Right lobe of liver (tissue), 4 donors: ENCODE data around the gene SLC27A2.

Source experiments
- CTCF ChIP-seq, 4 donors: fragments of 200-600 bp in 3 of 4; fragments of 450-650 bp in 1 of 4; IDR thresholded peaks; one replicate each; pipeline versions ENCODE4 v1.5.1 to v1.8.0; 2016 to 2022; ENCODE audit warnings: antibody characterized with exemption in 4 of 4, mild to moderate bottlenecking in 2 of 4
- POLR2A ChIP-seq: fragments of 450-650 bp; IDR thresholded peaks from one replicate; pipeline ENCODE4 v1.6.1; 2017; ENCODE audit warnings: antibody characterized with exemption, mild to moderate bottlenecking
- donor health status: DM: no; HTN: no; CAD: no.
- donor health status: DM: no; HTN: no; CAD: no.
- donor health status: DM: no; HTN: yes; CAD: no.

DNA sequence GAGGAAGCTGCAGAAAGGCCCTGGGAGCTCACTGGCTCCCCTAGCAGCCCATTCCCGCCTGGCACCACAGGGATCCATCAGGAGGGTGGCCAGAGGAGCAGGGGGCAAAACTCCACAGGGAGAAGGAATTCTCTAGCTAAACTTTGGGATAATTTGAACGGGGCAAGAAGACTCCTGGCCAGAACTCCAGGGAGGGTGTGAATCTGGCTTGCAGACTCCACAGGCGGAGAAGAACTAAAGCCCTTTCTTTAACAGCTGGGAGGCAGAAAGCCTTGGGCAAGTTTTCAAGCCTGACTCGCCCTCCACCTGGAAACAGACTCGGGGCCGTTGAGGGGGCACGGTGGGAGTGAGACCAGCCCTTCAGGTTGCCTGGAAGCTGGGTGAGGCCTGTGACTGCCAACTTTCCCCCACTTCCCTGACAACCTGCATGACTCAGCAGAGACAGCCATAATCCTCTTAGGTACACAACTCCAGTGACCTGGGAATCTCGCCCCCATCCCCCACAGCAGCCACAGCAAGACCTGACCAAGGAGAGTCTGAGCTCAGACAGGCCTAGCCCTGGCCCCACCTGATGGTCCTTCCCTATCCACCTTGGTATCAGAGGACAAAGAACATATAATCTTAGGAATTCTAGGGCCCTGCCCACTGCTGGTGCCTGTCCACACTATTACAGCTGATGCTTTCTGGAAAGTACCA is 28.6 kb downstream of the SLC27A2 start:
- TF ChIP-seq CTCF (IDR thresholded peaks at IDR 0.05), result no peak
- no peak for TF ChIP-seq POLR2A
